Lower leg skin (tissue), 3 donors: Measurements from ENCODE around the gene COMMD9.

Experiments used
- POLR2A ChIP-seq, 2 donors: fragments of 450-650 bp; IDR thresholded peaks; one replicate each; pipeline ENCODE4 v1.6.1; 2016 to 2017; ENCODE audit warnings: antibody characterized with exemption in 2 of 2, mild to moderate bottlenecking in 1 of 2, moderate library complexity in 1 of 2
- TF ChIP-seq, protein P1 (sequence below), 3 donors: fragments of 450-650 bp; IDR thresholded peaks; one replicate each; pipeline ENCODE4 v1.5.1; 2016; ENCODE audit warnings: antibody characterized with exemption in 3 of 3, mild to moderate bottlenecking in 3 of 3, moderate library complexity in 2 of 3

GRCh38 chr11:36237391-36237790 lies 51.8 kb downstream of the COMMD9 start:
- TF ChIP-seq, protein P1, sequence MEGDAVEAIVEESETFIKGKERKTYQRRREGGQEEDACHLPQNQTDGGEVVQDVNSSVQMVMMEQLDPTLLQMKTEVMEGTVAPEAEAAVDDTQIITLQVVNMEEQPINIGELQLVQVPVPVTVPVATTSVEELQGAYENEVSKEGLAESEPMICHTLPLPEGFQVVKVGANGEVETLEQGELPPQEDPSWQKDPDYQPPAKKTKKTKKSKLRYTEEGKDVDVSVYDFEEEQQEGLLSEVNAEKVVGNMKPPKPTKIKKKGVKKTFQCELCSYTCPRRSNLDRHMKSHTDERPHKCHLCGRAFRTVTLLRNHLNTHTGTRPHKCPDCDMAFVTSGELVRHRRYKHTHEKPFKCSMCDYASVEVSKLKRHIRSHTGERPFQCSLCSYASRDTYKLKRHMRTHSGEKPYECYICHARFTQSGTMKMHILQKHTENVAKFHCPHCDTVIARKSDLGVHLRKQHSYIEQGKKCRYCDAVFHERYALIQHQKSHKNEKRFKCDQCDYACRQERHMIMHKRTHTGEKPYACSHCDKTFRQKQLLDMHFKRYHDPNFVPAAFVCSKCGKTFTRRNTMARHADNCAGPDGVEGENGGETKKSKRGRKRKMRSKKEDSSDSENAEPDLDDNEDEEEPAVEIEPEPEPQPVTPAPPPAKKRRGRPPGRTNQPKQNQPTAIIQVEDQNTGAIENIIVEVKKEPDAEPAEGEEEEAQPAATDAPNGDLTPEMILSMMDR (IDR thresholded peaks at IDR 0.05): no peak
- TF ChIP-seq POLR2A (IDR thresholded peaks at IDR 0.05): no peak
